HG03064 (cell line): ENCODE results near the gene LIPK.

ENCODE experiments used
- ATAC-seq: cut with Tn5 transposase; IDR thresholded peaks from one replicate; pipeline ENCODE4 v1.9.1; 2021; ENCODE audit warnings: low read depth; ENCODE audit not compliant: unreplicated experiment

LIPK gene

DNA sequence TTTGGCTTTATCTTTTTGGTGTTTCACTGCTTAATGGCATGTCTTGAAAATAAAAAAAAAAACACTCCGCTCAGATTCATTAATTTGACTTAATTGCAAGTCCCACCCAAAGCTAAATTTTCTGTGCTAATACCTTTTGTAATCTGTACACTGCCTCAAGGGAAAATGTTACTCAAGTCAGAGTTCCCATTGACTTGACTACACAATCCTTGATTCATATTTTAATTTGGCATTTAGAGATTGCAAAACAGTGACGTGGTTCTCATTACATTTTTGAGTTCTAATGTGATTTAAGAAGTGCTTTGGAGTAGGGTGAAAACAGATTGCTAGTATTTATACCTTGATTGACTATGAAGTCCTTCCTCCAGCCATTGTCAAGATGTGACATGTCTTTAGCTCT, 75.2 kb downstream of the LIPK start:
- ATAC-seq: no peak

DNA sequence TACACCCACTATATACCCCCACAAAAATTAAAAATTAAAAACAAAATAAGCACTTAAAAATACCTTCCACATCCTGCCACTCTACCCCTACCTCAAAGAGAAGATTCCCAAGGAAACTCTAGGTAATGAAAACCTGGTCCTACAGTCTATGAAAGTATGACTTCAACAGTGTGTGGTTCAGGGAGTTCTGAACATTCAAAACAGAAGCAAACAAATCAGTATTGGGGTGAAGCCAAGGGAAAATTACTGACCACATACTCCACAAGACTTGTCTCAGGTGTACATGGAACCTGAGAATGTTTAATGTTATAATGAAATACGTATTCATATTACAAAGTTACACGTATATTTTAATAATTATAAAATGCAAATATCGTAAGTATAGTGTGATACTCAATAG, 76.2 kb downstream of the LIPK start:
- ATAC-seq: no peak

DNA sequence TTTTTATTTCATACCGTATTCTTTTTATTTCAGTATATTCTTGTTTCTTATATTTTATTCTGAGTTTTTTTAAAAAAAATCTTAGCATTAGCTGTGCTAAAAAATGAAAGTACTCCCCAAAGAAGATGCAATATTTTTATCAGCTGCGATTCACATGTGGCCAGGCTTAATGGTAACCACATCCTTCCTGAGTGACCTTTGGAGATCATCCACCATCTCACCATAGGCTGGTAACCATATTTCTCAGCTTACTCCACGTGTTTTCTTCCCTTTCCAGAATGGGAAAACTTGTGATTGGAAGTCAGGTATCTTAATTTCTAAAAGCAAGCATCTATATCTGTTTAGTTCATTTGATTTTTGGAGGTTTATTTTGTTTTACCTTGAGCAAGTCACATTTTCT, 77.7 kb downstream of the LIPK start:
- no peak for ATAC-seq

DNA sequence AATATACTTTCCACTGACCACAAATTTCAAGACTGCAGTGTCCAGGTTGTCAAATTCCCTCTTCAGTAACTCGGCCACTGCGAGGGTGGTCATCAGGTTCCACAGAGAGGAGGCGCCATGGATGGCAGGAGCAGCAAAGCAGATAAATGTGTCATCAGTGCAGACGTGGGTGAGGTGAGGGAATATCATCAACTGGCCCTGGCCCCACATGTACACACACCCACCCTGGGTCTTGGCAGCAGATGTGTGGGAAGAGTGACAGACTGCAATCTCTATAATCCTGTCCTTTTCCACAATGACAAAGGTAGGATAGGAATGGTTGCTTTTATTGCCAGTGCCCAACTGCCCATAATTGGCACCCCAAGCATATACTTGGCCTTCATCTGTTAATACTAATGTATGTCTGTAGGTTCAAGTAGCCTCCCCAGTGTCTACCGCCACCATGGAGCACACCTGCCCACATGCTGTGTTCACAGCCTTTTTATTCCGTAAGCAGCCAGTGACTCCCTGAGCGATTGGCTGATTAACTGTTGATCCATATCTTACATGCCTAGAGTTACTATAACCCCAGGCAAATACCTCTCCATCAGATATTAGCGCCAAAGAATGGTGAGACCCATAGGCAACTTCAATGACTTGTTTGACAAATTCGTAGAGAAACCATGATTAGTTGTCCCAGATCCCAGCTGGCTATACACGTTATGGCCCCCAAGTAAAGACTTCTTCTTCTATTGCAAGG, 80.2 kb downstream of the LIPK start:
- no peak for ATAC-seq

DNA sequence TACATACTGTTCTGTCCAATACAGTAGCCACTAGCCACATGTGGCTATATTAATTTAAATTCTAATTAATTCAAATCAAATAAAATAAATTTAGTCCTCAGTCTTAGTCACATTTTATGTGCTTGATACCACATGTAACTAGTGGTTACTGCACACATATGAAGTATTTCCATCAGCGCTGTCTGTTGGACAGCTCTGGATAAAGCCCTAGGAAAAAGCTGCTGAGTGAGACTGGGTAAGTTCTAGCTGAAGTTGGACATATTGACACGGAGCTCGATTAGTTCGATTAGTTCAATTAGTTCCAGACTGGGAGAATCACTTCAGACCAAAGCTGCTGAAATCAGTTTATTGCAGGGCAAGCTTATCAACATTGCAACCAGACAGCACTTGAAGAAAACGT, 81.4 kb downstream of the LIPK start:
- ATAC-seq: no peak

DNA sequence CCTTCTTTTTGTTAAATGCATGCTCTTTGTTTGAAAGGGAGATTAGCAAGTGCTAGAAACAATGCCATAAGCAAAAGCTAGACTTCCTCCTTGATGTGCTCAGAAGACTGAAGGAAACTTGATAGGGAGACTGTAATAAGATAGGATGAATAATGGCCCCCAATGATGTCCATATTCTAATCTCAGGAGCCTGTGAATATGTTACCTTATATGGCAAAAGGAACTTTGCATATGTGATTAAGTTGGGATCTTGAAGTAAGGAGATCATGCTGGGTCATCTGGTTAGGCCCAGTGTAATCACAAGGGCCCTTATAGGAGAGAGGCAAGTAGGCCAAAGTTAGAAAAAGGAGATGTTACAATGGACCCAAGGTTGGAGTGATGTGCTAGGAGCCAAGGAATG, 82.9 kb downstream of the LIPK start:
- no peak for ATAC-seq

DNA sequence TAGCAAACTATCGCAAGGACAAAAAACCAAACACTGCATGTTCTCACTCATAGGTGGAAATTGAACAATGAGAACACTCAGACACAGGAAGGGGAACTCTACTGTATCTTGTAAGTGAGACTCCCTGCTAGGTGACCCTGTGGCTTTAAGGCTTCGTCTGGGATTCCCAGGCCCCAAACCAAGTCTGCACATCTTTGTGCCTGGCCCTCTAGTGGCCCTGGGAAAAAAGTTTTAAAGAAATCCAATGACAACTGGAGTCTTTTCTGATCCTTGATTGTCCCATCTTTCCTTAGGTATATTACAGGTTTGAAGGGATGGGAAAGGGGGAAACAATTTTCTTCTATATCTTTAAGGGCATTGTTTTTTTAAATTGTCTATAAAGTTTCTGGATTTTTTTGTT, 85.9 kb downstream of the LIPK start:
- ATAC-seq: no peak

DNA sequence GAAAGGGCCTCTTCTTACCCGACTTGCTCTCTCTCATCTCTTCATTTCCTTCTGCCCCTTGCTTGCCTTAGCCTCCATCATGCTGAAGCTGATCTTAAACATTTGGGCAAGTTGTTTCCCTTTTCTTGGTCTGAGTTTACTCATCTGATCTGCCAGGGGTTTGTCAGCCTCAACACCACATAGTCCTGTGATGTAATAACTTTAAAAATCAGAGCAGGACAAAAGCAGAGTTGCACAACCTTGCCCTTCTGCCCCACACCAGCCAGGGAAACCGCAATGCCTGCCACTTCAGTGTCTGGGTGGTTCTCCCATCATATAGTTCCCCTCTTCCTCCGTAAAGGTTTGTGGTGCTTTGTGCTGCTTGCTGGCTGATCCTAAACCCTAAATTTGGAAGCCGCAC, 86.6 kb downstream of the LIPK start:
- no peak for ATAC-seq

DNA sequence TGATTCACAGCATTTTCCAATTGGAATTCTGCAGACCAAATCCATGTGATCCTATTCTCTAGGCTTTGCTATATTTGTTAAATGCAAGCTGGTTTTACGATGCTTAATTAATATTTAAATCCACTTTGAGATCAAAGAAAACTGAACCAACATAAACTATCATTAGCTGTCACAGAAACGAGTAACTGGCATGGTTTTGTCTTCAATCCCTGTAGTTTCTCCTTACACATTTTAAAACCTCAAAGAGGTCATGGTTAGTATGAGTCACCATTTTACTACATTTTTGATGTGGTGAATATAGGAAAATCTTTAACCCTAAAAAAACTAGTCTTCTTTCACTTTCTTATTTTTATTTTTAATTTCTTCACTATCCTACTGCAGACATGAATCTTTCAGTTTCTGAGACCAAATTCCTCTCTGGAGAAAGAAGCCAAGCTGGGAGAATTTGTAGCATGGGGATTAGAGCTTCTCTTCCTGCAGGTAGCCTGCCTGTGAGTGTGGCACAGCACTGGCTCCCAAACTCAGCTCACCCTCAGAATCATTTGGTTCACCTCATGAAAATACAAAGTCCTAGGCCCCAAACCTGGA, 87.8 kb downstream of the LIPK start:
- ATAC-seq: no peak

DNA sequence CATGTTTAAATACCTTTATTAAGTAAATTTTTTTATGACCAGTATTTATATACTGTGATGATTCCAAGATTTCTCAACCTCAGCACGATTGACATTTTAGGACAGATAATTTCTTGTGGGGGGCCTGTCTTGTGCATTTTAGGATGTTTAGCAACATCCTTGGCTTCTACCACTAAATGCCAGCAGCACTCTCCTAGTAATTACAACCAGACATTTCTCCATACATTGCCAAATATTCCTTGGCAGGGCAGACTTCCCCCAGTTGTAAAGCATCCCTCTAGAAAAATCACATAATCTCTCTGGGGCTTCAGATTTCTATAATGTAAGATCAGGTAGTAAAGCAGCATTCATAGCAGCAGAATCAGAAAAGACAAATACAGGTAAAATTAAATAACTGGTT, 88.7 kb downstream of the LIPK start:
- ATAC-seq: no peak

DNA sequence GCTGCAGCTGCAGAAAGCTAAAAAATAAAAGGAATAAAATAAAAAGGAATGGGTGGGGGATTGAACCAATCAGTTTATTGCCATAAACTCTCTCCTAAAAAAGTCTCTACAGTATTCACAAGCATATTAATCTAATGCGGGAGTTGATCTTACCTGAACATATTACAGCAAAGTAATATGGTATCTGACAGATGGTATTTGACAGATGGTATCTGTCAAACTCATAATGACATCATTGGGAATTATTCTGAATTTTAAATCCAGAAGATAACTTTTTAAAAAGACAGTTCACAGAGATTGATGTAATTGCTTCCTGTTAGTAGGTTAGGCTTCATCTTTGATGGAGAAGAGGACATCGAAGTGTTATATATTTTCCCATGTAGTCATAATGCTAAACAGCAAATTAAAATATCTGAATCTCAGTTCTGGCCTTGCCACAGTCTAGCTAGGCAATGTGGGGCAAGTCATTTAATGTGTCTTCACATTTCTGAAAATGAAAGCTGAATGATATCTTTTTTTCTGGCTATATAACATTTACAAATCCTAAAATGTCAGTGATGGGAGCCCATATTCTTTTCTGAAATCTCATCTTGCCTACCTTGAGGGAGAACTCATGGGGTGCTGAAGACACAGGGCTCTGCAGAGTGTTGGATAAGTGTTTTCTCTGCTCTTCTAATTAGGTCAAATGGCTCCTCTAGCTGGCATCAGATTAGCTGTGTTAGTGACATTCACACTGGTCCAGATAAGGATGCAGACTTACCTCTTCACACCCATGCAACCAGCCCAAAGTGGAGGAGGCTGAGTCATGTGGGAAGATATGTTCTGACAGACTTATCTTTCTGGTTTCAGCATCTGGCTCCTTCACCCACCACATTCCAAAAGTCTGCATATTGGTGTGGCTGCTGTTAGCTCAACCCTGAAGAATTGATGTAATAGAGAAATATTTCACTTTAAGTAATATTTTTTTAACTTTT, 94.4 kb downstream of the LIPK start:
- ATAC-seq: no peak
